GM04504 (cell line): ENCODE data around the gene ZFPM1.
"Not testable (repeated sequence)": the region's sequence is repeated elsewhere in the genome, so short reads cannot be mapped to it uniquely, and the experiment has no call there.

ENCODE experiments used
- DNase-seq: peaks from one replicate; pipeline ENCODE4 v3.0.0-alpha.2; 2012; ENCODE audit warnings: low read depth

ZFPM1 gene

GRCh38 chr16:88453217-88453531 is at the start of gene ZFPM1:
TSS of gene ZFPM1 (plus strand) at chr16:88453280. CDS start at chr16:88453639, 359 bp downstream.
- DNase-seq: no peak

GRCh38 chr16:88403794-88404581 is 49.1 kb upstream of the ZFPM1 start:
- DNase-seq: no peak

GRCh38 chr16:88404769-88405168 is 48.3 kb upstream of the ZFPM1 start:
- DNase-seq: no peak

GRCh38 chr16:88405216-88406060 is 47.6 kb upstream of the ZFPM1 start:
- no peak for DNase-seq

- DNase-seq: no peak
Observed at GRCh38 chr16:88406096-88407041, 46.7 kb upstream of the ZFPM1 start.

GRCh38 chr16:88407042-88407420 is 46.0 kb upstream of the ZFPM1 start:
- no peak for DNase-seq

- DNase-seq: no peak
Observed at GRCh38 chr16:88407807-88408206, 45.3 kb upstream of the ZFPM1 start.

GRCh38 chr16:88408561-88409142 is 44.4 kb upstream of the ZFPM1 start:
- no peak for DNase-seq

GRCh38 chr16:88409296-88410065 is 43.6 kb upstream of the ZFPM1 start:
- DNase-seq: no peak

GRCh38 chr16:88410297-88410968 is 42.6 kb upstream of the ZFPM1 start:
- not testable (repeated sequence) for DNase-seq

GRCh38 chr16:88411951-88412576 is 41.0 kb upstream of the ZFPM1 start:
- DNase-seq: no peak

- DNase-seq: no peak
Observed at GRCh38 chr16:88412766-88413165, 40.3 kb upstream of the ZFPM1 start.

- no peak for DNase-seq
Observed at GRCh38 chr16:88413231-88413630, 39.8 kb upstream of the ZFPM1 start.

- no peak for DNase-seq
Observed at GRCh38 chr16:88413631-88414030, 39.4 kb upstream of the ZFPM1 start.

- no peak for DNase-seq
Observed at GRCh38 chr16:88414521-88415380, 38.3 kb upstream of the ZFPM1 start.

- DNase-seq: no peak
Observed at GRCh38 chr16:88415381-88415705, 37.7 kb upstream of the ZFPM1 start.

- DNase-seq: no peak
Observed at GRCh38 chr16:88415713-88416323, 37.3 kb upstream of the ZFPM1 start.

- DNase-seq: no peak
Observed at GRCh38 chr16:88416686-88417085, 36.4 kb upstream of the ZFPM1 start.
